ENCODE data around the gene GPC5.

Gene GPC5

DNA sequence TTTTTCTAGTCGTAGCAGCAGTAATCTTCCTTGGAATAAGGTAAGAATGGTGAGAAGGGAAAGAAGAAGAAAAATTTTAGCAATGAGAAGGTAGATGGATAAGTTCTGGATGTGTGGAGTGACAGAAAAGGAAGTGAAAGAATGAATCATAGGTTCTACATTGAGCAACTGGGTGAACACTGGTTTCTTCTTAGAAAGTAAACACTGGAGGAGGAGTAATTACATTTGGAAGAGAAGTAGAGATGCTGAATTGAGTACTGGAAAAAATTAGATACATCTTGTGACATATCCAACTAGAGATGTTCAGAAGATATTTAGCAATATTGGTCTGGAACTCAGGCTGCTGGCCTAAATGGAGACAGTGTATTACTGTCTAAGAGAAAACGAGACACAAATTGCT lies 148.5 kb downstream of the GPC5 start:
- no peak for DNase-seq

GRCh38 chr13:91553584-91553983 lies 155.2 kb downstream of the GPC5 start:
- DNase-seq, result no peak

DNA sequence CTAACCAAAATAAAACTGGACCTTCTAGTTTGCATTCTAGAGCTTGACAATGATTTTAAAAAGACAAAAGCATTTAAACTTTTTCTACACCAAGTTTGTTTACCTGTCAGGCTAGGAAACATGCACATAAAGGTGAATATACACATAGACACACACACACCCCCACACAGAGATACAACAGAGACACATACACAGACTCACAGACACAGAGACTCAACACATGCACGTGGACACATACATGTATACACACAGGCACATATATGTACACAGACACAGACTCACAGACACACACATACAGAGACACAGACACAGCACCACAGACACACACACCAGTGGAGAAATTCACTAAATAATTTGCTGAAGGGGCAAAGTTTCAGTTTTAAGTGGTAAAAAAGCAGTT lies 155.7 kb downstream of the GPC5 start:
- DNase-seq, result no peak

- no peak for DNase-seq
Measured at GRCh38 chr13:91557328-91558090, 159.1 kb downstream of the GPC5 start.

DNA sequence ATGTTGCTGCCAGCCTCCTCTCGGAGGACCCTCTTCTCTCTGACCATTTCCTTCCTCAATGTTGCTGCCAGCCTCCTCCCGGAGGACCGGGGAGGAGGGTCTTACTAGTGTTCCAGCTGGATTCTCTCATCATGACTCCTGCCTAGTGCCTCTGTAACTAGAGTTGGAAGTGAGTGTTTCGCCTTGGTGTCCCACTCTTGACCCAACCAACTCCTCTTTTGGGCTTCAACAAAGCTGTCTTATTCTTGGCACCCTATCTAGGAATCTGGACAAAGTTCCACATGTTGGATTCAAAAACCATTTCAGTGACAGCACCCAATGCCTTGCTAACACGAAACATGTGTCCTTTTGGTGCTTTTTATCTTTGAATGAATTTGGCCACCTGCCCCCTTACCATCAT lies 165.4 kb downstream of the GPC5 start:
- DNase-seq, result no peak

- no peak for DNase-seq
Measured at GRCh38 chr13:91564396-91564795, 166.0 kb downstream of the GPC5 start.

DNA sequence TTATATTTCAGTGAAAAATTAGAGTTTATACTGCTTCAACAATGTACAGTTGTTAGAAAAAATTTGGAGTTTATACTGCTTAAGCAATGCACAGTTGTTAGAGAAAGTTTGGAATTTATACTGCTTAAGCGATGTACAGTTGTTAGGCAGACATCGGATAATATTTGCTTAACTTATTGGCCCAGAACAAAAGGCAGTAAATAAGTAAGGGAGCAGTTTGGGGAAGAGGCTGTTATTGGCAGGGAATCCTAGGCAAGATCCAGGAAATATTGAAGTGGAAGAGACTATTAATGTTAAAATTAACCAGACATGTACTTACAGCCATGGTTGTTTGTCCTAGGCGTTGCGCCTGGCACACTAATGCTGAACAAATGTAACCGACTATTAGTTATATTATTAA lies 166.9 kb downstream of the GPC5 start:
- DNase-seq, result no peak

GRCh38 chr13:91567485-91568207 lies 169.2 kb downstream of the GPC5 start:
- no peak for DNase-seq

DNA sequence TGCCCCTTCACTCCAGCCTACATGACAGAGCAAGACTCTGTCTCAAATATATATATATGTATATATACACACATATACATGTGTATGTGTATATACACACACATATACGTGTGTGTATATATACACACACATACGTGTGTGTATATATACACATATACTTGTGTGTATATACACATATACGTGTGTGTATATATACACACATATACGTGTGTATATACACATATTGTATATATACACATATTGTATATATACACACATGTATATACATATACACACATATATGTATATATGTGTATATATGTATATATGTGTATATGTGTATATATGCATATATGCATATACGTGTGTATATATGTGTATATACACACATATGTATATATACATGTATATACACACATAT lies 173.3 kb downstream of the GPC5 start:
- no peak for DNase-seq

DNA sequence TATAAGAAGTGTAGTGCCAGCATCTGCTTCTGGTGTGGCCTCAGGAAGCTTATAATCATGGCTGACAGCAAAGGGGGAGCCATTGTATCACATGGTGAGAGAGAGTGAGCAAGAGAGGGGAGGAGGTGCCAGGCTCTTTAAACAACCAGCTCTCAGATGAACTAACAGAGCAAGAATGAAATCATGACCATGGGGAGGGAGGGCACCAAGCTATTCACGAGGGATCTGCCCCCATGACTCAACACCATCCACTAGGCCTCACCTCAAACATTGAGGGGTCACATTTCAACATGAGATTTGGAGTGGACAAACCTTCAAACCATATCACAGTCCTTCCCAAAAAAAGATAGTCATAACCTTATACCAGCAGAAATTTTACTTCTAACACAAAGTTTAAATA lies 174.0 kb downstream of the GPC5 start:
- no peak for DNase-seq

DNA sequence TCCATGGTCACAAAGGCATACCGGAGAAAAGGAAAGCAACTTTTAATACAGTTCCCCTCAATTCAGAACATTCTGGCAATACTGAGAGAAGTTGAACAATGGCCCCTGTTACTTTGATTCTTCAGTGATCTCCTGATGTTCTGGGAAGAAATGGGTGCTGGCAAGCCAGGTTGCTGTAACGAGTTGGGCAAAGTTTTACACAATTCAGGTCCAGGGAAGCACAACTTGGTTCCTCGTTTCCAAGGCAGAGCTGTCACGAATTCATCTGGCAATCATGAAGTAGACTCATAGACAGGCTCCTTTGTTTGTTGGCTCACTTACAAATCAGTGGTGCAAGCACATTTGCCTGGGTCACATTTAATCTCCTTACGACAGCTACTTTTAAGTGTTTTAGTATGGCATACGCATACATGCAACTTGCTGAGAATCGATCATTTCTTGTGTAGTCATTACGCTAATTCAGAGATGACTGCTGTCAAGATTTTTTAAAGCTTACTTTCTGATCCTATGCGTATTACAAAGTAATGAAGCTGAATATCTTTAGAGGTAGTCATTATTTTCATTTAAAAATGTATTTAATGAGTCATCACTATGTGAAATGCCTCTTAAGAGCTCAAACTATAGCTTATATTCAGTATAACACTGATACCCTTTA lies 174.7 kb downstream of the GPC5 start:
- no peak for DNase-seq

- DNase-seq, result no peak
Measured at GRCh38 chr13:91574766-91575165, 176.3 kb downstream of the GPC5 start.

DNA sequence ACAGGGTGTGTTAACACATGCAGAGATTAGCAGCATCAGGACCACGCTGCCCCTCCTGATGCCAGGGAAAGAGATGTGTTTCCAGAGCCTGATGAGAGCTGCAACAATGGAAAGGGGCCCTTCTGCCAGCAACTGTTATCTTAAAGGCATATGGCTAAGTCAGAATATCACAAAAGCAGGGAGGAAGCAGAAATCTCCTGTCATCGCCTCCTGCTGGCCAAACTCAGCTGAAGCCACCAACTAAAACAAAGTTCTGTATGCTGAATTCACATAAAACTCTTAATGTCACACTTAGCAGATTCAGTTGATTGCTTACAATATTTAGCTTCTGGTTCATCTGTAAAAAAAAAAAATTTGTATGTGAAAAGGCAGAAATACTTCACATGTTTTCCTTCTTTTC lies 178.2 kb downstream of the GPC5 start:
- no peak for DNase-seq

- no peak for DNase-seq
Measured at GRCh38 chr13:91579320-91579719, 180.9 kb downstream of the GPC5 start.

DNA sequence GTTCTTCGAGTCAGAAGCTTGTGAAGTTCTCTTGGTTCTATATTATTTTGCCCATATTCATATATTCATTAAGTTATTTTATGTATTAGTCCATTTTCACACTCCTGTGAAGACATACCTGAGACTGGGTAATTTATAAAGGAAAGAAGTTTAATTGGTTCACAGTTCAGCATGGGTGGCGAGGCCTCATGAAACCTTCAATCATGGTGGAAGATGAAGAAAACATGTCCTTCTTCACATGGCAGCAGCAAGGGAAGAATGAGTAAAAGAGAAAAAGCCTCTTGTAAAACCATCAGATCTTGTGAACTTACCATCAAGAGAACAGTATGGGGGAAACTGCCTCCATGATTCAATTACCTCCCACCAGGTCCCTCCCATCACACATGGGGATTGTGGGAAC lies 182.3 kb downstream of the GPC5 start:
- no peak for DNase-seq

GRCh38 chr13:91586609-91587008 lies 188.2 kb downstream of the GPC5 start:
- no peak for DNase-seq

- DNase-seq, result no peak
Measured at GRCh38 chr13:91588541-91588940, 190.1 kb downstream of the GPC5 start.

DNA sequence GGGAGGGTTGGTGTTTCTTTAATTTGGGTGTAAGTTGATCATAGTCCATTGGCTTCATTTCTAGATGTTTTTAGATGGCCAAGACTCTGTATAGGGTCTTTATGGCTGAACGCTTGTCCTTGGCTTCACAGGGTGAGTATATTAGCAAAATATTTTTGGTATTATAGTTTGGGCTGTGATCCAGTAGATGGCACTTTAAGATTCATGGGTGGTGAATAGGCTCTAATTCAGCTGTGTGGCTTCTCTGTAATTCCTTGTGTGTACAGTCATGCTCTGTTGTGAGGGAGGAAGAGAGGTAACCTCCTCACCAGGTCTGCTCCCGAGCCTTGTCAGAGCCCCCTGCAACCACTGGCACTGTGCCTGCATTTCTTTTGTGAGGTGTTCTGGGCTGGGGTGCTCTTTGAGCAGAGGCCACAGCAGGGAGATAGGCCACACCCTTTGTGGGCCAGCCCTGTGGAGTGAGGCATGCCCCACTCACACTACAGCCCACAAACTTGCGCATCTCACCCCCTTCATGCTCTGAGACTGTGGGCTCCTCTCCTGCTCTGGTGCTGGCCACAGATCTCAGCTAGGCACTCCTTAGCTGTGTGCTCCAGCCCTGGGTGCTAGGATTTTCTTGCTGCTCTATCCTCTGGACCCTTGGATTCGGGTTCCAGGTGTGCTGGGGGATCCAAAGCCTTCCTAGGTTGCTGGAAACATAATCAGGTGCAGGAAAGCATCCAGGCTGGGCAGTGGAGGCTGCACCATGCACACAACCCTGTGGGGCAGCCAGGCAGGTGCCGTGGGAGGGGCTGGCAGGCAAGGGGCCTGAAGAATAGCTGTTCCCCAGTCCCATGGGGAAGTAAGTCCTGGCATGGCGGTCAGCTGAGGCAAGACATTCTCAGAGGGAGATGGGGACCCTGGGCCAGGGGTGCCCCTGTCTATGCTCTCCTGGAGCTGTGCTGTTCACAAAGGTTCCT lies 193.9 kb downstream of the GPC5 start:
- no peak for DNase-seq

DNA sequence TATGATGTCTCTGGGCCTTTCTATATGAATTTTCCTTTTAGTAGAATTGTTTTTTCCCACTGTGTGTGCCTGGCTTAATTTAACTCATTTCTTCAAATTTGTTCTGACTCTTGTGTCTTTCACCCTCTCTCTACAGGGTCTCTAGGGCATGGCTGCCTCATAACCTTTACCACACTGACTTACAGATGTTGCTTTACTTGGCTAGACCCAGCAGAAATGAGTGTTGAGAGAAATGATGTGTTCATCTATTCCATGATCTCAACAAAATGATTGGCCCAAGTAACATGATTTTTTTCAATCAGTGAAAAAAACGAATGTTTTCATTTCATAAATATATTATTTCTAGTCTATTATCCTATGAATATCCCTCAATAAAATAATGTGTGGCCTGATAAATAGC lies 195.0 kb downstream of the GPC5 start:
- no peak for DNase-seq

GRCh38 chr13:91594061-91594460 lies 195.6 kb downstream of the GPC5 start:
- DNase-seq, result no peak

GRCh38 chr13:91595677-91596076 lies 197.3 kb downstream of the GPC5 start:
- no peak for DNase-seq

- DNase-seq, result no peak
Measured at GRCh38 chr13:91596842-91597241, 198.4 kb downstream of the GPC5 start.

DNA sequence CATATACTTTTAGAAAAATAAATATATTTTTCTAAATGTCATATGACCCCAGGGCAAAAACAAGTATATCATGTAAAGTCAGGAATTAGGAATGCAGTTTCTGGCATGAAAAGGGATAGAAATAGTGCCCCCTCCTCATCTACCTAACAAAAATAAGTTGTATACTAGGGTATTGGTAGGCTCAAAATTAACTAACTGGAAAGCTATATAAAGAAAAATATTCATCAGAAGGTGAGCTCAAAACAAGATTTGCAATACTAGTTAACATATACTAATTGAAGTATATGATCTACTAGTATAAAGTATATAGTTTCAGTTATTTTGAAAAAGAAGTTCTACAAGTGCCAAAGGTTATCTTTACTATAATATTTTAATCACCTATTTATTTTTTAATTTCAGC lies 200.2 kb downstream of the GPC5 start:
- DNase-seq, result no peak
